Stomach (tissue), 9 donors: ENCODE measurements around the gene TNFSF13. TPM values are rescaled to one million over a fixed set of nuclear protein-coding genes. Genes with fewer than 3 reads are reported as not detected.
A peak's percentile ranks its signal among the peaks of the same experiment; 100 is the strongest.

Experiments used
- DNase-seq, 2 donors: peaks; one replicate each; pipeline versions ENCODE4 v3.0.0 to v3.0.0-alpha.2; 2013 to 2019
- H3K27ac ChIP-seq, 5 donors: fragments of 200-600 bp in 4 of 5; sonication (generic) in 4 of 5; one replicate each; pipeline ENCODE4 v1.5.1; 2013 to 2019; ENCODE audit warnings: mild to moderate bottlenecking in 1 of 5, moderate library complexity in 1 of 5
- H3K27me3 ChIP-seq, 3 donors: fragments of 200-600 bp; sonication (generic); one replicate each; pipeline ENCODE4 v1.5.1; 2017 to 2019; ENCODE audit warnings: mixed run types in 1 of 3
- H3K36me3 ChIP-seq, 4 donors: fragments of 200-600 bp; sonication (generic); 1 replicate in 3 of 4; 2 replicates in 1 of 4; pipeline ENCODE4 v1.5.1; 2016 to 2019
- H3K4me1 ChIP-seq, 4 donors: fragments of 200-600 bp; sonication (generic); one replicate each; pipeline ENCODE4 v1.5.1; 2016 to 2019
- H3K4me3 ChIP-seq, 4 donors: fragments of 200-600 bp; sonication (generic) in 3 of 4; one replicate each; pipeline ENCODE4 v1.5.1; 2016 to 2019; ENCODE audit warnings: mild to moderate bottlenecking in 1 of 4
- H3K9me3 ChIP-seq, 4 donors: fragments of 200-600 bp; sonication (generic); one replicate each; pipeline ENCODE4 v1.5.1; 2016 to 2019
- EP300 ChIP-seq: sonication (generic); formaldehyde crosslinking; IDR thresholded peaks from one replicate; pipeline ENCODE4 v1.6.1; 2017; ENCODE audit warnings: antibody characterized with exemption
- POLR2A ChIP-seq, 4 donors: fragments of 450-650 bp; IDR thresholded peaks; one replicate each; pipeline ENCODE4 v1.6.1; 2016; ENCODE audit warnings: antibody characterized with exemption in 4 of 4, control low read depth in 2 of 4, mild to moderate bottlenecking in 1 of 4, moderate library complexity in 1 of 4
- POLR2AphosphoS5 ChIP-seq, 3 donors: sonication (generic); formaldehyde crosslinking; IDR thresholded peaks; one replicate each; pipeline ENCODE4 v1.6.1; 2016; ENCODE audit warnings: antibody characterized with exemption in 3 of 3
- WGBS, 5 donors: extraction: QIAGEN DNeasy Blood & Tissue Kit in 3 of 5; methylation state at CpG; one replicate each; pipeline versions ENCODE4 v1.1.5 to v1.1.7; 2013 to 2018; 5-methylcytosine and 5-hydroxymethylcytosine counted together
- intact Hi-C: fragments of 100-400 bp; cut with DNase I; formaldehyde crosslinking; loops from one replicate; pipeline ENCODE4 v1.15.1; 2023; ENCODE audit warnings: low total_unique reads
- polyA plus RNA-seq, 3 donors: library from polyadenylated mRNA; stranded (reverse); fragments of 200-250 nt; gene quantifications; one replicate each; pipeline ENCODE4 v1.2.3, GENCODE V29; 2013
- total RNA-seq, 5 donors: library from RNA; depleted of rRNA; stranded (reverse); fragments of >200 nt; gene quantifications; one replicate each; pipeline versions ENCODE4 v1.1.0 to v1.2.3, GENCODE V29; 2014 to 2016
- TF ChIP-seq, protein P1 (sequence below), 7 experiments: fragments of 450-650 bp in 4 of 7; fragments of 200-600 bp in 3 of 7; sonication (generic) in 3 of 7; IDR thresholded peaks; one replicate each; pipeline ENCODE4 v1.5.1; 2016 to 2019; ENCODE audit warnings: antibody characterized with exemption in 7 of 7, control low read depth in 2 of 7, mild to moderate bottlenecking in 1 of 7
- donor health status: healthy with polysubstance abuse.
- donor health status: Bipolar disorder and iron deficiency.
- donor health status: healthy.

TNFSF13 gene
- total and polyA plus RNA-seq, 8 donors = 15.6 to 55.4 (median 28.0) TPM

DNA sequence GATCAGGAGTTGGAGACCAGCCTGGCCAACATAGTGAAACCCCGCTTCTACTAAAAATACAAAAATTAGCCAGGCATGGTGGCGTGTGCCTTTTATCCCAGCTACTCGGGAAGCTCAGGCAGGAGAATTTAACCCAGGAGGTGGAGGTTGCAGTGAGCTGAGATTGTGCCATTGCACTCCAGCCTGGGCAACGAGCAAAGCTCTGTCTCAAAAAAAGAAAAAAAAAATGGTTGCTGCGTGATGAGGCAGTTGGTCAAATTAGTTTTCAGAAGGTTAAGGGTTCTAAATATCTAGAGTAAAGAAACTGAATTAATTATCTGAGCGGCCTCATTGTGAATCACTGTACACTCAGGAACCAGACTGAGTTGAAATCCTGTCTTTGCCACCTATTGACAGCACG lies 17.4 kb downstream of the TNFSF13 start:
- H3K9me3 ChIP-seq = no peaks in the 10 kb centered on the region
- no peaks in the 10 kb centered on the region for H3K27me3 ChIP-seq
- intact Hi-C loops = no loop called here
- H3K4me1 ChIP-seq = peaks cover 53 to 85% (median 69%) of the 10 kb centered on the region in 4 donors
- H3K36me3 ChIP-seq = peaks cover 51 to 71% (median 61%) of the 10 kb centered on the region in 4 donors
- no peak for DNase-seq
- H3K27ac ChIP-seq = peak overlapping the region in 4 of 5 donors; percentile 28 to 99 (median 76)
- 57 to 69% (median 63%) methylated on average over 7 of the region's 7 CpGs for whole genome bisulfite sequencing, 5 donors
- H3K4me3 ChIP-seq = peak overlapping the region in 2 of 4 donors; percentile 94 to 98
- TF ChIP-seq POLR2AphosphoS5 (IDR thresholded peaks at IDR 0.05) (no peak), EP300 (no peak), POLR2A (IDR thresholded peaks at IDR 0.05) (no peak)
- TF ChIP-seq, protein P1, sequence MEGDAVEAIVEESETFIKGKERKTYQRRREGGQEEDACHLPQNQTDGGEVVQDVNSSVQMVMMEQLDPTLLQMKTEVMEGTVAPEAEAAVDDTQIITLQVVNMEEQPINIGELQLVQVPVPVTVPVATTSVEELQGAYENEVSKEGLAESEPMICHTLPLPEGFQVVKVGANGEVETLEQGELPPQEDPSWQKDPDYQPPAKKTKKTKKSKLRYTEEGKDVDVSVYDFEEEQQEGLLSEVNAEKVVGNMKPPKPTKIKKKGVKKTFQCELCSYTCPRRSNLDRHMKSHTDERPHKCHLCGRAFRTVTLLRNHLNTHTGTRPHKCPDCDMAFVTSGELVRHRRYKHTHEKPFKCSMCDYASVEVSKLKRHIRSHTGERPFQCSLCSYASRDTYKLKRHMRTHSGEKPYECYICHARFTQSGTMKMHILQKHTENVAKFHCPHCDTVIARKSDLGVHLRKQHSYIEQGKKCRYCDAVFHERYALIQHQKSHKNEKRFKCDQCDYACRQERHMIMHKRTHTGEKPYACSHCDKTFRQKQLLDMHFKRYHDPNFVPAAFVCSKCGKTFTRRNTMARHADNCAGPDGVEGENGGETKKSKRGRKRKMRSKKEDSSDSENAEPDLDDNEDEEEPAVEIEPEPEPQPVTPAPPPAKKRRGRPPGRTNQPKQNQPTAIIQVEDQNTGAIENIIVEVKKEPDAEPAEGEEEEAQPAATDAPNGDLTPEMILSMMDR (IDR thresholded peaks at IDR 0.05) = no peak

DNA sequence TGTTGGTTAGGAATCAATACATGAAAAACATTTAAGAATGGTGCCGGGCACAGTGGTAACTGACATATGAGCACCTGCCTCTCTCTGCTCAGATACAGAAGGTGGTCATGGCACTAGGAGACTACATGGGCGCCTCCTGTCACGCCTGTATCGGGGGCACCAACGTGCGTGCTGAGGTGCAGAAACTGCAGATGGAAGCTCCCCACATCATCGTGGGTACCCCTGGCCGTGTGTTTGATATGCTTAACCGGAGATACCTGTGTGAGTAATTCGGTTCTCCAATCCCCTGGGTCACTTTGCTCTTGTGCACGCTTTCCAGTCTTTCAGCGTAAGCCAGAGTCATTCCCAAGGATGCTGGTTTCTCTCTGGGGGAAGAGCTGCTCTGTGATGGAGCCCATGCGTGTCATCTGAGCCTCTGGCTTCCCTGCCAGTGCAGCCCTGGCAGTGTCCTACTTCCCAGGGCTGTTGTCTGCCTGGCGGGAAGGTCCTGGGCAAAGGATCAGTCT lies 17.9 kb downstream of the TNFSF13 start:
- Histone ChIP-seq H3K4me3 (peak overlapping the region in 2 of 4 donors; percentile 94 to 98), H3K27ac (peak overlapping the region in 3 of 5 donors; percentile 28 to 94 (median 54)), H3K36me3 (peaks cover 51 to 67% (median 57%) of the 10 kb centered on the region in 4 donors), H3K27me3 (no peaks in the 10 kb centered on the region), H3K9me3 (no peaks in the 10 kb centered on the region), H3K4me1 (peaks cover 57 to 85% (median 73%) of the 10 kb centered on the region in 4 donors)
- TF ChIP-seq, protein P1 (IDR thresholded peaks at IDR 0.05) = no peak
- TF ChIP-seq EP300 = no peak
- TF ChIP-seq POLR2A (IDR thresholded peaks at IDR 0.05) = no peak
- 76 to 83% (median 80%) methylated on average over 14 of the region's 14 CpGs for WGBS, 5 donors
- no peak for DNase-seq
- intact Hi-C loops = no loop called here

DNA sequence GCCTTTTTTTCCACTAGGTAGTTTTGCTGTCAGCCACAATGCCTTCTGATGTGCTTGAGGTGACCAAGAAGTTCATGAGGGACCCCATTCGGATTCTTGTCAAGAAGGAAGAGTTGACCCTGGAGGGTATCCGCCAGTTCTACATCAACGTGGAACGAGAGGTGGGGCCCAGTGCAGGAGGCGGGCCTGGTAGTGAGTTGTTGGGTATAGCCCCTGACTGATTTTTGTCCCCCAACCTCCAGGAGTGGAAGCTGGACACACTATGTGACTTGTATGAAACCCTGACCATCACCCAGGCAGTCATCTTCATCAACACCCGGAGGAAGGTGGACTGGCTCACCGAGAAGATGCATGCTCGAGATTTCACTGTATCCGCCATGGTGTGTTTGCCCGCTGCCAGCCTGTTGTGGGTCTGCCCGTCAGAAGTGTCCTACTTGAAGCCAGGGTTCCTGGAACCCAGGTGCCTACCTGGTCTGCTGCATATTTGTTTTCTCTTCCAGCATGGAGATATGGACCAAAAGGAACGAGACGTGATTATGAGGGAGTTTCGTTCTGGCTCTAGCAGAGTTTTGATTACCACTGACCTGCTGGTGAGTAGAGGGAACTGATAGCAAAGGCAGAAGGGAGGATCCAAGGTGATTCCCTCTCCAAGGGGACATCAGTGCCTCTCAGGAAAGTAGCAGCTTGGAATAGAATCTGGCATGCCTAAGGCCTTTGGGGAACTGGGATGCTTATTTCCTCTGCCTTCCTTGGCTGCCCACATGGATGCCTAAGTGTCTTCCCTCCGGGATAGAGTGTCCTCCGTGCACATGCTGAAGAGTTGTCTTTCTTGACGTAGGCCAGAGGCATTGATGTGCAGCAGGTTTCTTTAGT lies 19.0 kb downstream of the TNFSF13 start:
- no peaks in the 10 kb centered on the region for H3K27me3 ChIP-seq
- DNase-seq = no peak
- TF ChIP-seq POLR2A (IDR thresholded peaks at IDR 0.05) (no peak), POLR2AphosphoS5 (IDR thresholded peaks at IDR 0.05) (no peak), EP300 (no peak)
- TF ChIP-seq, protein P1 (IDR thresholded peaks at IDR 0.05) = no peak
- H3K9me3 ChIP-seq = no peaks in the 10 kb centered on the region
- peaks cover 62 to 88% (median 80%) of the 10 kb centered on the region in 4 donors for H3K4me1 ChIP-seq
- intact Hi-C loops = no loop called here
- H3K27ac ChIP-seq = peak overlapping the region in 3 of 5 donors; percentile 87 to 95 (median 94)
- peaks cover 51 to 63% (median 56%) of the 10 kb centered on the region in 4 donors for H3K36me3 ChIP-seq
- whole genome bisulfite sequencing, 5 donors = 67 to 70% (median 67%) methylated on average over 17 of the region's 17 CpGs
- peak overlapping the region in 1 of 4 donors; percentile 94 for H3K4me3 ChIP-seq

DNA sequence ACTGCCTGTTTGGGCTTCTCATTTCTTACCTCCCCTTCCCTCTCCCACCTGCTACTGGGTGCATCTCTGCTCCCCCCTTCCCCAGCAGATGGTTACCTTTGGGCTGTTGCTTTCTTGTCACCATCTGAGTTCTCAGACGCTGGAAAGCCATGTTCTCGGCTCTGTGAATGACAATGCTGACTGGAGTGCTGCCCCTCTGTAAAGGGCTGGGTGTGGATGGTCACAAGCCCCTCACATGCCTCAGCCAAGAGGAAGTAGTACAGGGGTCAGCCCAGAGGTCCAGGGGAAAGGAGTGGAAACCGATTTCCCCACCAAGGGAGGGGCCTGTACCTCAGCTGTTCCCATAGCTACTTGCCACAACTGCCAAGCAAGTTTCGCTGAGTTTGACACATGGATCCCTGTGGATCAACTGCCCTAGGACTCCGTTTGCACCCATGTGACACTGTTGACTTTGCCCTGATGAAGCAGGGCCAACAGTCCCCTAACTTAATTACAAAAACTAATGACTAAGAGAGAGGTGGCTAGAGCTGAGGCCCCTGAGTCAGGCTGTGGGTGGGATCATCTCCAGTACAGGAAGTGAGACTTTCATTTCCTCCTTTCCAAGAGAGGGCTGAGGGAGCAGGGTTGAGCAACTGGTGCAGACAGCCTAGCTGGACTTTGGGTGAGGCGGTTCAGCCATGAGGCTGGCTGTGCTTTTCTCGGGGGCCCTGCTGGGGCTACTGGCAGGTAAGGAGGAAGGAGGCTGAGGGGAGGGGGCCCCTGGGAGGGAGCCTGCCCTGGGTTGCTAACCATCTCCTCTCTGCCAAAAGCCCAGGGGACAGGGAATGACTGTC lies 20.7 kb downstream of the TNFSF13 start, which contains the start of gene CD68:
CD68 (plus strand) TSS at position 638 of the 833 bp plus-strand sequence; CDS start at position 678, 40 bp downstream.
- intact Hi-C loops = no loop called here
- 5 to 14% (median 10%) methylated on average over 7 of the region's 7 CpGs for WGBS, 5 donors
- Histone ChIP-seq H3K27me3 (no peaks in the 10 kb centered on the region), H3K9me3 (no peaks in the 10 kb centered on the region), H3K4me1 (peaks cover 68 to 92% (median 85%) of the 10 kb centered on the region in 4 donors), H3K27ac (peak within 1 kb of the TSS; percentile 85 to 95 (median 89)), H3K36me3 (peaks cover 48 to 58% (median 53%) of the 10 kb centered on the region in 4 donors), H3K4me3 (peak within 1 kb of the TSS; percentile 18 to 66 (median 42))
- TF ChIP-seq, protein P1 (IDR thresholded peaks at IDR 0.05) = no peak
- TF ChIP-seq EP300 (no peak), POLR2AphosphoS5 (IDR thresholded peaks at IDR 0.05) (peak in 2 of 3 donors; percentile 91 to 97), POLR2A (IDR thresholded peaks at IDR 0.05) (peak in 1 of 4 donors; percentile 14)
- peak; percentile 71 to 93 for DNase-seq
